SH-SY5Y (cell line): ENCODE measurements around the gene IFNA5.

Source experiments
- GATA2 ChIP-seq: IDR thresholded peaks from 2 replicates; pipeline ENCODE4 v1.6.1; 2011; ENCODE audit warnings: mild to moderate bottlenecking, low read depth, low read length
- GATA3 ChIP-seq: IDR thresholded peaks from 2 replicates; pipeline ENCODE4 v1.6.1; 2011; ENCODE audit warnings: low read depth, mild to moderate bottlenecking, low read length, moderate library complexity

IFNA5 gene

DNA sequence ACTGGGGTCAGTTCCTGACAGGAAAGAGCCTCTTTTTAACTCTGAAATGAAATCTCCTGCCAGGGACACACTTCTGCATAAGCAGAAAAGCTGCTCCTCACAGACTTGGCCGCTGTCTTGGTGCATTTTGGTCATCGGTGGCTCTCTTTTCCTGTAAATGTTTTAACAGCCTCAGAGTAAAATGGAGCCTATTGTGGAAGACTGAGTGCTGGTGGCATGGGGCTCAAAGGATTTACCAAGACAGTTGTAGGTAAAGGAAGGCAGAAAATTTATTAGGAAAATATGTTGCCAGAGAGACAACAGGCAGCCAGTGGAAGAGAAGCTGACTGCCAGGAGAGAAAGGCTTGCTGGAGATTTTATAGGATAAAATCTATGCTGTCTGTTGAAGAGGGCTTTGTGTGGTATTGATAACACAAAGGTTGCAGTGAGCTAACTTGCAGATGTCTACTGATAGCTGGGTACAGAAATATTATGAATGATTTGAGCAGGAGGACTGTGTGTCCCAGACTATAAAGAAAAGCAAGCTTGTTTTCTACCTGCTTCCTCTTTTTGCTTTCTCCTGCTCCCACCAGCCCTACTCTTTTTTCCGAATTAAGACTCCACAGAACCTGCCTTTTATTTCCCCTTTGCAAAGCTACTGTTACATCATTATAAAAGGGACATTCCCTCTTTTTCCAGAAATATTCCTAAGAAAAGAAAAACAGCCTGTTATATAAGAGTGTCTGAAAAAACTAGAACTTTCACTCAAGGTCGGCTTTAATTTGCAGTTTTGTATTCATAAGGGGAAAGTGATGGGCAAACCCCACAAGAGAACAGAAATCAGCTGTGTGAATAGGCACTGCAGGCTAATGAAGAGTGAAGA lies 37.4 kb downstream of the IFNA5 start:
- TF ChIP-seq GATA3 (no peak), GATA2 (no peak)

GRCh38 chr9:21266733-21267484 lies 38.2 kb downstream of the IFNA5 start:
- TF ChIP-seq GATA2 (no peak), GATA3 (no peak)

- TF ChIP-seq GATA3: no peak
- no peak for TF ChIP-seq GATA2
These were observed 39.5 kb downstream of the IFNA5 start for GRCh38 chr9:21265421-21266189.

DNA sequence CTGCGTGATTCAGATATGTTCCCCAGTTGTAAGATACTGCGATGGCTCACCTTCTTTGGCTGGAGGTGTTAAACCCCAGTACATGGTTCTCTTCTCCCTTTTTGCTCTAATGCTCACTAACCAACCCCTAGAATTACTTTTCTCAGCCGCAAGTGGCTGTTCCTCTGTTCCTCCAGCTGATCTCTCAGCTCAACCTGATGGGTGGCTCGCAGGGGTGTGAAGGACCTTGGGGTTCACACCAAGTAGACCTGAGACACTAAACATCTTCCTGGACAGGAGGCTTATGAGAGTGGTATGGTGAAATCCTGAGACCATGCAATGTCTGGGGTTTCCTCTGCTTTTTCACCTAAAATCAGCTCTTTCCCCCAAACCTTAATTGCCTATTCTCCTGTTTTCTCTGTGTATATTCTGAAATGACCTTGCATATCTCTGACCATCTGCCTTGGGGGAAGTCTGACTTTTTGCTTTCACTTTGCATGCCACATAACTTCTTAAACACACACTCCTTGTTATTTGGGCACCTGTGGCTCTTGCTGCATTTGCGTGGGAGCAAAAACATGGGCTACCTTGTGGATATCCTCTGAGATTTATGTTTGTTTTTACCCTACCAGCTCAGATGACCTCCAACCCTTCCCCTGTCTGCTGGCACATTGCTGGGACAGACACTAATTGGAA lies 49.4 kb downstream of the IFNA5 start:
- TF ChIP-seq GATA2 (no peak), GATA3 (no peak)
